Astrocyte (in vitro differentiated cells and primary cell): Measurements from ENCODE around the gene TPO. TPM values are rescaled to one million over a fixed set of nuclear protein-coding genes. Genes with fewer than 3 reads are reported as not detected.

Source experiments
- DNase-seq: peaks from one replicate; pipeline ENCODE4 v3.0.0-alpha.2; 2010; ENCODE audit warnings: low read depth
- FAIRE-seq: peaks from 2 replicates; lab custom pipeline; 2011; peaks lifted over from hg19 to GRCh38; lab: Jason Lieb, UNC
- H2AFZ ChIP-seq: 2 replicates; pipeline ENCODE4 v1.6.0; 2012; ENCODE audit warnings: low read depth, low read length, inconsistent platforms
- H3K27ac ChIP-seq: 2 replicates; pipeline ENCODE4 v1.5.1; 2011; ENCODE audit warnings: low read depth, low read length, inconsistent platforms
- H3K27me3 ChIP-seq: 2 replicates; pipeline ENCODE4 v1.6.0; 2011; ENCODE audit warnings: low read length, inconsistent platforms; ENCODE audit not compliant: insufficient read depth
- H3K36me3 ChIP-seq: 2 replicates; pipeline ENCODE4 v1.5.1; 2011; ENCODE audit warnings: low read length, inconsistent platforms; ENCODE audit not compliant: insufficient read depth
- H3K4me1 ChIP-seq: 2 replicates; pipeline ENCODE4 v1.5.1; 2011; ENCODE audit warnings: low read length, inconsistent platforms; ENCODE audit not compliant: insufficient read depth
- H3K4me2 ChIP-seq: 2 replicates; pipeline ENCODE4 v1.6.0; 2012; ENCODE audit warnings: low read length, inconsistent platforms
- H3K4me3 ChIP-seq: 2 replicates; pipeline ENCODE4 v1.5.1; 2011; ENCODE audit warnings: low read depth, mild to moderate bottlenecking, low read length, inconsistent platforms; ENCODE audit not compliant: insufficient read depth
- H3K79me2 ChIP-seq: 2 replicates; pipeline ENCODE4 v1.6.0; 2012; ENCODE audit warnings: mild to moderate bottlenecking, low read length, inconsistent platforms; ENCODE audit not compliant: insufficient read depth
- H3K9ac ChIP-seq: 2 replicates; pipeline ENCODE4 v1.6.0; 2012; ENCODE audit warnings: mild to moderate bottlenecking, low read length, inconsistent platforms
- H3K9me3 ChIP-seq: 2 replicates; pipeline ENCODE4 v1.5.1; 2012; ENCODE audit warnings: low read depth, mild to moderate bottlenecking, low read length, inconsistent platforms; ENCODE audit not compliant: insufficient read depth
- H4K20me1 ChIP-seq: 2 replicates; pipeline ENCODE4 v1.6.0; 2012; ENCODE audit warnings: low read length, inconsistent platforms; ENCODE audit not compliant: insufficient read depth
- H3K27ac Mint-ChIP-seq: one replicate; pipeline ENCODE4 v1.8.0; 2021; ENCODE audit warnings: mild to moderate bottlenecking, mixed read lengths; ENCODE audit not compliant: unreplicated experiment
- H3K27me3 Mint-ChIP-seq: one replicate; pipeline ENCODE4 v1.8.0; 2021; ENCODE audit warnings: low read depth, mixed read lengths; ENCODE audit not compliant: unreplicated experiment
- H3K36me3 Mint-ChIP-seq: one replicate; pipeline ENCODE4 v1.8.0; 2021; ENCODE audit warnings: low read depth, mixed read lengths; ENCODE audit not compliant: unreplicated experiment
- H3K4me1 Mint-ChIP-seq: one replicate; pipeline ENCODE4 v1.8.0; 2021; ENCODE audit warnings: low read depth, mixed read lengths; ENCODE audit not compliant: unreplicated experiment
- H3K4me3 Mint-ChIP-seq: one replicate; pipeline ENCODE4 v1.8.0; 2021; ENCODE audit warnings: mild to moderate bottlenecking, moderate library complexity, mixed read lengths; ENCODE audit not compliant: unreplicated experiment
- H3K9me3 Mint-ChIP-seq: one replicate; pipeline ENCODE4 v1.8.0; 2021; ENCODE audit warnings: mild to moderate bottlenecking, mixed read lengths; ENCODE audit not compliant: unreplicated experiment
- EZH2 ChIP-seq: IDR thresholded peaks from 2 replicates; pipeline ENCODE4 v1.6.1; 2012; ENCODE audit warnings: mild to moderate bottlenecking, low read length, inconsistent platforms; ENCODE audit not compliant: insufficient read depth
- total RNA-seq: library from RNA; stranded (reverse); gene quantifications from 2 replicates; pipeline ENCODE4 v1.2.1, GENCODE V29; 2021
- TF ChIP-seq, protein P1 (sequence below): IDR thresholded peaks from 2 replicates; pipeline ENCODE4 v1.5.1; 2011; ENCODE audit warnings: low read depth, mild to moderate bottlenecking, inconsistent platforms, low read length, moderate library complexity; ENCODE audit not compliant: insufficient read depth

The TPO gene
- total RNA-seq, 1 donor from 2014 or later, result not detected

DNA sequence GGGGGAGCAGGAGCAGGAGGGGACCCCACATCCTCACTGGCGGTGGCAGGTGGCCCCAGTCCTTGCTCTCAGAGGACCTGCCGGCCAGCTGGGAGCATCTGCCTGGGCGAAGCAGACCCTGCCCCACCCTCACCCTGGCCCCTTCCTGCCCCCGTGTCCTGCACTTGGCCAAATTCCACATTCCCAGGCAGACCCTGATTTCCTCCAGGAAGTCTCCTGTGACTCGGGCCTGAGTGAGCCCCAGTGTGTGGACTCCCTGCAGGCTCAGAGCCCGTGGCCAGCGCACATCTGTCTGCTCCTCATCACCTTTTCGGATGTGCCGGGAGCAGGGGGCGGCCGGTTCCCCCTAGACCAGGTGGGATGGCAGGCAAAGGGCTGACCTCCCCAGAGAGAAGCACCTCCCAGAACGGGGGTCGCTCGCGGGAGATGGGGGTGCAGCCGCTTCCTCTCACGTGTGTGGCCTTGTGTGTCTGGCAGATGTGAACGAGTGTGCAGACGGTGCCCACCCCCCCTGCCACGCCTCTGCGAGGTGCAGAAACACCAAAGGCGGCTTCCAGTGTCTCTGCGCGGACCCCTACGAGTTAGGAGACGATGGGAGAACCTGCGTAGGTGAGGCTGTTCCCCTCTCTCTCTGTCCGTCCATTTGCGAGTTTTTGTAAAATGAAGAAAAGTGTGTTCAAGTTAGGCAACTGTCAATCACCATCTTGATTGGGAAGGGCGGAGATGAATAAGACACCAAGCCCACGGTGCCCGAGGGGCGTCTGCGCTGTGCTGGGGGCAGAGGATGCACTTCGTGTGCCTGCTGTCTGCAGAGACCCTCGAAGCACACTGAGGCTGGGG, 90.4 kb downstream of the TPO start:
- no peak overlapping the region for H3K27ac Mint-ChIP-seq
- H3K27me3 Mint-ChIP-seq, result peaks cover 13% of the 10 kb centered on the region
- no peak for FAIRE-seq

DNA sequence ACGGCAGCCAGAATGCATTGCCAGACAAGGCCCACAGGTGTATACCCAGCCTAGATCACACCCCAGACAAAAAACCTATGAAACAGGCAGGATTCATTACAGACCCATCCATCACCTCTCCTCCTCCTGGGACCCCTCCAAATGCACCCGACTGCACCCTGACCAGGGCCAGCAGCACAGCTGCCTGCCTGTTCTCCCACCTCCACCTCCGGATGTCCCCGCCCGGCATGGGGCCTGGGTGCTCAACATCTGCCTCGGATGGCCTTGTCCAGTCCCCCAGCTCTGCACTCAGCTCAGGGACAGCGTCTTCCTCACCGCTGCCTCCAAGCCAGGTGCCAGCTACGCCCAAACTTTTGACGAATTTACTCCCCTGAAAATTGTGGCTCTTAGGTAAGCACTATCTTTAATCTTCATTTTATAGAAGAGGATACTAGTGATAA, 91.1 kb downstream of the TPO start:
- no peak overlapping the region for H3K27ac Mint-ChIP-seq
- FAIRE-seq, result no peak

More for the DNA sequence above, 90.4 kb downstream of the TPO start:
- H3K9me3 Mint-ChIP-seq, result no peaks in the 10 kb centered on the region
- DNase-seq, result no peak
- no peak overlapping the region for H3K4me3 ChIP-seq
- TF ChIP-seq EZH2, result no peak
- TF ChIP-seq, protein P1, sequence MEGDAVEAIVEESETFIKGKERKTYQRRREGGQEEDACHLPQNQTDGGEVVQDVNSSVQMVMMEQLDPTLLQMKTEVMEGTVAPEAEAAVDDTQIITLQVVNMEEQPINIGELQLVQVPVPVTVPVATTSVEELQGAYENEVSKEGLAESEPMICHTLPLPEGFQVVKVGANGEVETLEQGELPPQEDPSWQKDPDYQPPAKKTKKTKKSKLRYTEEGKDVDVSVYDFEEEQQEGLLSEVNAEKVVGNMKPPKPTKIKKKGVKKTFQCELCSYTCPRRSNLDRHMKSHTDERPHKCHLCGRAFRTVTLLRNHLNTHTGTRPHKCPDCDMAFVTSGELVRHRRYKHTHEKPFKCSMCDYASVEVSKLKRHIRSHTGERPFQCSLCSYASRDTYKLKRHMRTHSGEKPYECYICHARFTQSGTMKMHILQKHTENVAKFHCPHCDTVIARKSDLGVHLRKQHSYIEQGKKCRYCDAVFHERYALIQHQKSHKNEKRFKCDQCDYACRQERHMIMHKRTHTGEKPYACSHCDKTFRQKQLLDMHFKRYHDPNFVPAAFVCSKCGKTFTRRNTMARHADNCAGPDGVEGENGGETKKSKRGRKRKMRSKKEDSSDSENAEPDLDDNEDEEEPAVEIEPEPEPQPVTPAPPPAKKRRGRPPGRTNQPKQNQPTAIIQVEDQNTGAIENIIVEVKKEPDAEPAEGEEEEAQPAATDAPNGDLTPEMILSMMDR, result no peak
- no peak overlapping the region for H3K27ac ChIP-seq
- no peaks in the 10 kb centered on the region for H3K36me3 Mint-ChIP-seq
- no peaks in the 10 kb centered on the region for H3K79me2 ChIP-seq
- no peak overlapping the region for H2AFZ ChIP-seq
- H3K27me3 ChIP-seq, result no peaks in the 10 kb centered on the region
- H4K20me1 ChIP-seq, result no peaks in the 10 kb centered on the region
- H3K36me3 ChIP-seq, result no peaks in the 10 kb centered on the region
- no peaks in the 10 kb centered on the region for H3K4me1 Mint-ChIP-seq
- no peak overlapping the region for H3K4me2 ChIP-seq
- no peak overlapping the region for H3K4me3 Mint-ChIP-seq
- H3K4me1 ChIP-seq, result no peaks in the 10 kb centered on the region
- H3K9me3 ChIP-seq, result no peaks in the 10 kb centered on the region
- H3K9ac ChIP-seq, result no peak overlapping the region

More for the DNA sequence above, 91.1 kb downstream of the TPO start:
- no peak for DNase-seq
- peaks cover 15% of the 10 kb centered on the region for H3K27me3 Mint-ChIP-seq
- H3K27me3 ChIP-seq, result no peaks in the 10 kb centered on the region
- H3K9ac ChIP-seq, result no peak overlapping the region
- no peaks in the 10 kb centered on the region for H3K36me3 ChIP-seq
- H3K36me3 Mint-ChIP-seq, result no peaks in the 10 kb centered on the region
- H3K4me3 ChIP-seq, result no peak overlapping the region
- H3K4me3 Mint-ChIP-seq, result no peak overlapping the region
- no peaks in the 10 kb centered on the region for H3K4me1 Mint-ChIP-seq
- no peak for TF ChIP-seq EZH2
- TF ChIP-seq, protein P1, result no peak
- H3K27ac ChIP-seq, result no peak overlapping the region
- no peaks in the 10 kb centered on the region for H3K79me2 ChIP-seq
- no peak overlapping the region for H3K4me2 ChIP-seq
- H3K9me3 Mint-ChIP-seq, result no peaks in the 10 kb centered on the region
- no peaks in the 10 kb centered on the region for H4K20me1 ChIP-seq
- H2AFZ ChIP-seq, result no peak overlapping the region
- no peaks in the 10 kb centered on the region for H3K4me1 ChIP-seq
- H3K9me3 ChIP-seq, result no peaks in the 10 kb centered on the region
